ENCODE measurements around the gene SUCLG2.

The SUCLG2 gene

DNA sequence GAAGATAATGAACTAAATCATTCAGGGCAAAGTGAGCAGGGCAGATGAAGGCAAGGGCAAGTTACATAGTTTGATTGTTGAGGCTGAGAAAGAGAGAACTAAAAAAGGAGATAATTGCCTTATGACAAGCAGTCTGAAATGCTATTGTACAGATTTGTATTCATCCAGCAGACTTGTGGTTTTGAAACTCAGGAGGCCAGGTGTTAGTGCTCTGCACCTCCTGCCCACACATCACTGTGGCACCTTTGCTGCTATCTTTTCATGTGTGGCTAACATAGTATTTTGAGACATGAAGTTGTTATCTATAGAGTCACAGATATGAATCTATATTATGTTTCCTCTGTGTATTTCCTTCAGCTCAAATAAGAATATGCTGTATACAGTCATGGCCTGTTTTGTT, 24.3 kb upstream of the SUCLG2 start:
- CTCF ChIA-PET, result interaction anchor here (1.5 to 1.7 kb wide), 2 partner anchors 23 to 61 kb away, joined by 3 to 5 read pairs; no protein-coding TSS in a partner anchor

DNA sequence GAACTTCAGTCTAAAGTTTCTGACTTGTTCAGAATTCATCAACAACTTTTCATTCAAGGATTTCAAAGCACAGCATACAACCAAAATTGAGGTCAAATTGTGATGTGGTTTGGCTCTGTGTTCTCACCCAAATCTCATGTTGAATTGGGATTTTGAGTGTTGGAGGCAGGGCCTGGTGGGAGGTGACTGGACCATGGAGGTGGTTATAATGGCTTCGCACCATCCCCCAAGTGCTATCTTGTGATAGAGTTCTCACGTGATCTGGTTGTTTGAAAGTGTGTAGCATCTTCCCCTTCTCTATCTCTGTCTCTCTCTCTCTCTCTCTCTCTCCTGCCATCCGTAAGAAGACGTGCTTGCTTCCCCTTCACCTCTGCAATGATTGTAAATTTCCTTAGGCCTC, 19.6 kb upstream of the SUCLG2 start:
- CTCF ChIA-PET, result no interaction called here
- POLR2A ChIA-PET, result no interaction called here
- TF ChIP-seq, protein P1, sequence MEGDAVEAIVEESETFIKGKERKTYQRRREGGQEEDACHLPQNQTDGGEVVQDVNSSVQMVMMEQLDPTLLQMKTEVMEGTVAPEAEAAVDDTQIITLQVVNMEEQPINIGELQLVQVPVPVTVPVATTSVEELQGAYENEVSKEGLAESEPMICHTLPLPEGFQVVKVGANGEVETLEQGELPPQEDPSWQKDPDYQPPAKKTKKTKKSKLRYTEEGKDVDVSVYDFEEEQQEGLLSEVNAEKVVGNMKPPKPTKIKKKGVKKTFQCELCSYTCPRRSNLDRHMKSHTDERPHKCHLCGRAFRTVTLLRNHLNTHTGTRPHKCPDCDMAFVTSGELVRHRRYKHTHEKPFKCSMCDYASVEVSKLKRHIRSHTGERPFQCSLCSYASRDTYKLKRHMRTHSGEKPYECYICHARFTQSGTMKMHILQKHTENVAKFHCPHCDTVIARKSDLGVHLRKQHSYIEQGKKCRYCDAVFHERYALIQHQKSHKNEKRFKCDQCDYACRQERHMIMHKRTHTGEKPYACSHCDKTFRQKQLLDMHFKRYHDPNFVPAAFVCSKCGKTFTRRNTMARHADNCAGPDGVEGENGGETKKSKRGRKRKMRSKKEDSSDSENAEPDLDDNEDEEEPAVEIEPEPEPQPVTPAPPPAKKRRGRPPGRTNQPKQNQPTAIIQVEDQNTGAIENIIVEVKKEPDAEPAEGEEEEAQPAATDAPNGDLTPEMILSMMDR (IDR thresholded peaks at IDR 0.05; ENCODE audit: control extremely low read depth, extremely low read depth, low read depth, missing control alignments), result no peak
- no peak for DNase-seq (ENCODE audit: extremely low spot score)

More for the DNA sequence above, 24.3 kb upstream of the SUCLG2 start:
- peak; percentile 6 for DNase-seq (ENCODE audit: extremely low spot score)
- TF ChIP-seq, protein P1 (IDR thresholded peaks at IDR 0.05; ENCODE audit: control extremely low read depth, extremely low read depth, low read depth, missing control alignments), result no peak
- POLR2A ChIA-PET, result no interaction called here

DNA sequence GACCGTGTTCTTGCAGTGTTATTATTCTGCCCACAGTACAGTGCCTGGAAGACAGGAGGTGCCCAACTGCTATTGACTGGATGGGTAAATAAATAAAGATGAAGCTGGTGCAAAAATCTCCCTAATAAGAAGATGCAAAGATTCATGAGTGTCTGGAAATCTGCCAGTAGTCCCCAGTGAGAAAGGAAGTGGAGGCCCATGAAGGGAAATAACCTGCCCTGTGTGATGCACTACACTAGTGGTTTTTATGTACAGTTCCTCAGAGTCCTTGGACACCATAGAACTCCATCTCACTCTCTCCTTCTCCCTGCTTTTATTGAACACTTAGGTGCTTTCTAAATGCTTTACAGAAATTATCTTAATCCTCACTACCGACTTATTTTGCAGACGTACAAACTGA, 8.3 kb upstream of the SUCLG2 start:
- POLR2A ChIA-PET, result no interaction called here
- CTCF ChIA-PET, result no interaction called here

DNA sequence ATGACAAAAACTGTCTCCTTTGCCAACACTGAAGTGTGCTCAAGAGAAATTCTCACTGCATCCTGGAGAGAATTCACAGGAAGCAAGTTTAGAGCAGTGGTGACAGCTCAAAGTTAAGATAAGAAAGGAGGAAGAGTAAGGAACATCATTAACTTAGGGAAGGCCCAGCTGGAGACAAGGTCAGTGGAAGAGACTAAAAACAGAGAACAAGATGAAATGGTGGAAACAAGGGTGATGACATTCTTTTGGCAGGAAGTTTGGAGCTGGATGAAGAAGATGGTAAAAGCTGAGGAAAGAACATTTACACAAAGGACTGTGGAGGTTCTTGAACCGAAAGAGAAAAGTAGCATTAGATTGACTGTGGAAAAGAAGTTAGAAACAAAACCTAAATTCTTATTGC, 6.7 kb upstream of the SUCLG2 start:
- no peak for DNase-seq (ENCODE audit: extremely low spot score)
- ChIA-PET CTCF (no interaction called here), POLR2A (no interaction called here)
- TF ChIP-seq, protein P1 (IDR thresholded peaks at IDR 0.05; ENCODE audit: control extremely low read depth, extremely low read depth, low read depth, missing control alignments), result no peak

More for the DNA sequence above, 8.3 kb upstream of the SUCLG2 start:
- no peak for DNase-seq (ENCODE audit: extremely low spot score)
- TF ChIP-seq, protein P1 (IDR thresholded peaks at IDR 0.05; ENCODE audit: control extremely low read depth, extremely low read depth, low read depth, missing control alignments), result no peak

DNA sequence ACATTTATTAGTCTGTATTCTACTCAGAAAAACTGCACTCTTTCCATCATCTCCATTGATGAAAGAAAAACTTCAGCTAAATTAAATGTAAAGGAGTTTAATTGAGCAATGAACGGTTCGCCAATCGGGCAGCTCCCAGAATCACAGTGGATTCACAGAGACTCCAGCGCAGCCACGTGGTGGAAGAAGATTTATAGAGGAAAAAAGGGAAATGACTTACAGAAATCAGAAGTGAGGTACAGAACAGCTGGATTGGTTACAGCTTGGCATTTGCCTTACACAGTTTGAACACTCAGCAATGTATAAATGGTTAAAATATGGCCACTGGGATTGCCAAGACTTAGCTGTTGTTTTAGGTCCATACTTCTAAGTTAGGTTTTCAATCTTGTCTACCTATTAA, 2.8 kb upstream of the SUCLG2 start:
- DNase-seq (ENCODE audit: extremely low spot score), result no peak
- POLR2A ChIA-PET, result interaction anchor here (0.7 kb wide), 1 partner anchor 1436 kb away, joined by 3 read pairs; the partner anchor contains the start of gene SLC25A26
- CTCF ChIA-PET, result interaction anchor here (1.2 kb wide), 1 partner anchor 10 kb away, joined by 3 read pairs; no protein-coding TSS in a partner anchor
- TF ChIP-seq, protein P1 (IDR thresholded peaks at IDR 0.05; ENCODE audit: control extremely low read depth, extremely low read depth, low read depth, missing control alignments), result no peak

DNA sequence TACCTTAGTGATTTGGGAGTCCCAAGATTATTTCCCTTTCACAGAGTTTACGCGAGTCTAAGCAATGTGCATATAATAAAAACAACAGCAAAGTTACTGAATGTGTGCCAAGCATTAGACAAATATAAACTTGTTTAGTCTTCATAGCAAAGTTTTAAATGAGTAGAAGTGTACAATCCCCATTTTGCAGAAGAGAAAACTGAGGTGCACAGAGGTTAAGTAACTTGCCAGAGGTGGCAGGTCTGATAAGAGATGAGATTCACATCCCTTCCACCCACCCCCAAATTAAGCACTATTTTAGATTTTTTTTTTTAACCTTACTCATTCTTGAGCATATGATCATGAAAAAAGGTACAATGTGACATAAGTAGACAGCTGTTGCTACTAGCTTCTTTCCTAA, 2.2 kb upstream of the SUCLG2 start:
- TF ChIP-seq, protein P1 (IDR thresholded peaks at IDR 0.05; ENCODE audit: control extremely low read depth, extremely low read depth, low read depth, missing control alignments), result no peak
- POLR2A ChIA-PET, result interaction anchor here (0.6 to 0.7 kb wide), 2 partner anchors 254 to 1436 kb away, joined by 3 read pairs; partner anchors contain the start of gene SLC25A26

More for the DNA sequence above, 2.2 kb upstream of the SUCLG2 start:
- no peak for DNase-seq (ENCODE audit: extremely low spot score)
- CTCF ChIA-PET, result interaction anchor here (1.2 to 1.8 kb wide), 3 partner anchors 8 to 21 kb away, joined by 3 to 9 read pairs (median 5); no protein-coding TSS in a partner anchor
